Measurements from ENCODE around the gene FAAH2.
"Not testable (repeated sequence)": the region's sequence is repeated elsewhere in the genome, so short reads cannot be mapped to it uniquely, and the experiment has no call there.

The FAAH2 gene

GRCh38 chrX:57289089-57289488 lies 2.6 kb downstream of the FAAH2 start:
- no peak overlapping the region for H3K4me3 ChIP-seq (ENCODE audit: low read length in 2 of 2)
- H3K36me3 ChIP-seq (ENCODE audit: control insufficient read depth in 2 of 2, insufficient read depth in 2 of 2, low read length in 2 of 2) = no peaks in the 10 kb centered on the region
- H3K4me1 ChIP-seq (ENCODE audit: control insufficient read depth, insufficient read depth, low read length) = no peaks in the 10 kb centered on the region
- no peak overlapping the region for H3K9ac ChIP-seq (ENCODE audit: low read length in 2 of 2)
- no peak overlapping the region for H3K27ac ChIP-seq (ENCODE audit: low read length)
- no peaks in the 10 kb centered on the region for H3K9me3 ChIP-seq (ENCODE audit: control insufficient read depth in 2 of 2, low read length in 2 of 2)
- H3K27me3 ChIP-seq (ENCODE audit: control insufficient read depth in 1 of 2, insufficient read depth in 2 of 2, low read length in 2 of 2) = no peaks in the 10 kb centered on the region

DNA sequence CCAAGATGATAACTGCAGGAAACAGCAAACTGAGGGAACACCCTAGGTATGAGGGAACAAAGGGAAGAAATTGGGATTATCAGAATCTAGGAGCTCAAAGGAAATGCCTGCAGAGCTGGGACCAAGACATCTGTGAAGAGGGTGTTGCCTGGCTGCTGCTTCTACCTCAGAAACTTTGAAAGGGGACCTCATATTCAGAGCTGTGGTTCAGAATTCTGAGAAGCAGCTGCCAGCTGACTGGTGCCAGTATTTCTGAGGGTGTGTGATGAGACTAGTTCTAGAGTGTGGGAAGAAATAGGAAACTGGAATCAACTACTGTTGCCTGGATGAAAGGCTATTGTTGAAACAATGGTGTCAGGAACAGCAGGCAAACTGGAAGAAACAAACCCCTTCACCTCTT lies 8.5 kb downstream of the FAAH2 start:
- no peaks in the 10 kb centered on the region for H3K36me3 ChIP-seq (ENCODE audit: control insufficient read depth in 2 of 2, insufficient read depth in 2 of 2, low read length in 2 of 2)
- no peaks in the 10 kb centered on the region for H3K9me3 ChIP-seq (ENCODE audit: control insufficient read depth in 2 of 2, low read length in 2 of 2)
- H3K27me3 ChIP-seq (ENCODE audit: control insufficient read depth in 1 of 2, insufficient read depth in 2 of 2, low read length in 2 of 2) = no peaks in the 10 kb centered on the region
- no peak overlapping the region for H3K4me3 ChIP-seq (ENCODE audit: low read length in 2 of 2)
- no peak overlapping the region for H3K27ac ChIP-seq (ENCODE audit: low read length)
- no peak overlapping the region for H3K9ac ChIP-seq (ENCODE audit: low read length in 2 of 2)
- H3K4me1 ChIP-seq (ENCODE audit: control insufficient read depth, insufficient read depth, low read length) = no peaks in the 10 kb centered on the region

DNA sequence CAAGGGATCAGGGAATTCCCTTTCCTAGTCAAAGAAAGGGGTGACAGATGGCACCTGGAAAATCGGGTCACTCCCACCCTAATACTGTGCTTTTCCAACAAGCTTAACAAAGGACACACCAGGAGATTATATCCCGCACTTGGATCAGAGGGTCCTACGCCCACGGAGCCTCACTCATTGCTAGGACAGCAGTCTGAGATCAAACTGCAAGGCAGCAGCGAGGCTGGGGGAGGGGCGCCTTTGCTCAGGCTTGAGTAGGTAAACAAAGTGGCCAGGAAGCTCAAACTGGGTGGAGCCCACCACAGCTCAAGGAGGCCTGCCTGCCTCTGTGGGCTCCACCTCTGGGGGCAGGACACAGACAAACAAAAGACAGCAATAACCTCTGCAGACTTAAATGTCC lies 9.2 kb downstream of the FAAH2 start:
- H3K4me3 ChIP-seq (ENCODE audit: low read length in 2 of 2); H3K9ac ChIP-seq (ENCODE audit: low read length in 2 of 2); H3K9me3 ChIP-seq (ENCODE audit: control insufficient read depth in 2 of 2, low read length in 2 of 2); H3K4me1 ChIP-seq (ENCODE audit: control insufficient read depth, insufficient read depth, low read length); H3K27ac ChIP-seq (ENCODE audit: low read length); H3K36me3 ChIP-seq (ENCODE audit: control insufficient read depth in 2 of 2, insufficient read depth in 2 of 2, low read length in 2 of 2); H3K27me3 ChIP-seq (ENCODE audit: control insufficient read depth in 1 of 2, insufficient read depth in 2 of 2, low read length in 2 of 2): not testable (repeated sequence)

DNA sequence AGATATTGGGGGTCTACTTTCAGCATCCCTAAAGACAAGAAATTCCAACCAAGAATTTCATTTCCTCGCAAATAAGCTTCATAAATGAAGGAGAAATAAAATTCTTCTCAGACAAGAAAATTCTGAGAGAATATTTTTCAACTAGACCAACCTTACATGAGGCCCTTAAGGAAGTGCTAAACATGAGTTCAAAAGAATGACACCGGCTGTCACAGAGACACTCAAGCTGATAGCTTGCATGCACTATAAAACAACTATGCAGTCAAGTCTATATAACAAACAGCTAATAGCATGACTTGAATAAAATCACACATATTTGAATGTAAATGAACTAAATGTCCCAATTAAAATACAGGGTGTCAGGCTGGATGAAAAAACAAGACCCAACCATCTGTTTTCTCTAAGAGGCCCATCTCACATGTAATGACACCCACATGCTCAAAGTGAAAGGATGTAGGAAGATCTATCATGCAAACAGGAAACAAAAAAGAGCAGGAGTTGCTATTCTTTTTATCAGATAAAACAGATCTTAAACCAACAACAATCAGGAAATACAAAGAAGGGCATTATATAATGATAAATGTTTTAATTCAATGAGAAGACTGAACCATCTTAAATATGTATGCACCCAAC lies 27.2 kb downstream of the FAAH2 start:
- H3K27me3 ChIP-seq (ENCODE audit: control insufficient read depth in 1 of 2, insufficient read depth in 2 of 2, low read length in 2 of 2) = no peaks in the 10 kb centered on the region
- H3K4me3 ChIP-seq (ENCODE audit: low read length in 2 of 2) = no peak overlapping the region
- peaks cover 0 to 3% of the 10 kb centered on the region in 2 donors for H3K9me3 ChIP-seq (ENCODE audit: control insufficient read depth in 2 of 2, low read length in 2 of 2)
- H3K9ac ChIP-seq (ENCODE audit: low read length in 2 of 2) = no peak overlapping the region
- H3K36me3 ChIP-seq (ENCODE audit: control insufficient read depth in 2 of 2, insufficient read depth in 2 of 2, low read length in 2 of 2) = no peaks in the 10 kb centered on the region
- no peaks in the 10 kb centered on the region for H3K4me1 ChIP-seq (ENCODE audit: control insufficient read depth, insufficient read depth, low read length)
- no peak overlapping the region for H3K27ac ChIP-seq (ENCODE audit: low read length)

DNA sequence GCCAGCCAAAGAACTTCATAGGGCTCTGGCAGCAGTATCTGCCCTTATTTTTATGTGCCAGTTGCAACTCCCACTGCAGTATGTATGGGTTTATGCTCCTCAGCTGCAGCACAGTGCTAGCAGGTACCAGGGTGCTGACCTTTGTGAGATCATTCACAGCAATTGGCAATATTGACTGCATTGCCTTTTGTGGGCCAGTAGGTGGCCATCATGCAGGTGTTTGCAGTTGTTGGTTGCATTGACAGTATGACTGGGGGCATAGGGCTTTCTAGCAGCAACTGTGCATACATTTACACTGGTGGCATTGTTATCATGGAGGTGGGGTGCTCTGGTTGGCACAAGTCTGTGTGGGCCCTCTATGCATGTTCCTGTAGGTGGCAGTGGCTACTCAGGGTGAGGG lies 42.5 kb downstream of the FAAH2 start:
- Histone ChIP-seq H3K9me3 (ENCODE audit: control insufficient read depth in 2 of 2, low read length in 2 of 2) (no peaks in the 10 kb centered on the region), H3K27ac (ENCODE audit: low read length) (no peak overlapping the region), H3K4me1 (ENCODE audit: control insufficient read depth, insufficient read depth, low read length) (no peaks in the 10 kb centered on the region), H3K27me3 (ENCODE audit: control insufficient read depth in 1 of 2, insufficient read depth in 2 of 2, low read length in 2 of 2) (peaks cover 0 to 8% of the 10 kb centered on the region in 2 donors), H3K4me3 (ENCODE audit: low read length in 2 of 2) (no peak overlapping the region), H3K9ac (ENCODE audit: low read length in 2 of 2) (no peak overlapping the region), H3K36me3 (ENCODE audit: control insufficient read depth in 2 of 2, insufficient read depth in 2 of 2, low read length in 2 of 2) (no peaks in the 10 kb centered on the region)

DNA sequence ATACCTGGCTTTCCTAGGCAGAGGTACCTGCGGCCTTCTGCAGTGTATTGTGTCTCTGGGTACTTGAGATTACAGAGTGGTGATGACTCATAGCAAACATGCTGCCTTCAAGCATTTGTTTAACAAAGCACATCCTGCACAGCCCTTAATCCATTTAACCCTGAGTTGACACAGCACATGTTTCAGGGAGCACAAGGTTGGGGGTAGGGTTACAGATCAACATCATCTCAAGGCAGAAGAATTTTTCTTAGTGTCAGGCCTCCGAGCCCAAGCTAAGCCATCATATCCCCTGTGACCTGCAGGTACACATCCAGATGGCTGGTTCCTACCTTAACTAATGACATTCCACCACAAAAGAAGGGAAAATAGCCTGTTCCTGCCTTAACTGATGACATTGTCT lies 49.3 kb downstream of the FAAH2 start:
- H3K4me1 ChIP-seq (ENCODE audit: control insufficient read depth, insufficient read depth, low read length); H3K36me3 ChIP-seq (ENCODE audit: control insufficient read depth in 2 of 2, insufficient read depth in 2 of 2, low read length in 2 of 2); H3K9me3 ChIP-seq (ENCODE audit: control insufficient read depth in 2 of 2, low read length in 2 of 2); H3K9ac ChIP-seq (ENCODE audit: low read length in 2 of 2); H3K27me3 ChIP-seq (ENCODE audit: control insufficient read depth in 1 of 2, insufficient read depth in 2 of 2, low read length in 2 of 2); H3K27ac ChIP-seq (ENCODE audit: low read length); H3K4me3 ChIP-seq (ENCODE audit: low read length in 2 of 2): not testable (repeated sequence)

GRCh38 chrX:57353472-57354132 lies 67.1 kb downstream of the FAAH2 start:
- Histone ChIP-seq H3K9me3 (ENCODE audit: control insufficient read depth in 2 of 2, low read length in 2 of 2) (no peaks in the 10 kb centered on the region), H3K27ac (ENCODE audit: low read length) (no peak overlapping the region), H3K4me3 (ENCODE audit: low read length in 2 of 2) (no peak overlapping the region), H3K36me3 (ENCODE audit: control insufficient read depth in 2 of 2, insufficient read depth in 2 of 2, low read length in 2 of 2) (no peaks in the 10 kb centered on the region), H3K4me1 (ENCODE audit: control insufficient read depth, insufficient read depth, low read length) (no peaks in the 10 kb centered on the region), H3K9ac (ENCODE audit: low read length in 2 of 2) (no peak overlapping the region), H3K27me3 (ENCODE audit: control insufficient read depth in 1 of 2, insufficient read depth in 2 of 2, low read length in 2 of 2) (no peaks in the 10 kb centered on the region)

DNA sequence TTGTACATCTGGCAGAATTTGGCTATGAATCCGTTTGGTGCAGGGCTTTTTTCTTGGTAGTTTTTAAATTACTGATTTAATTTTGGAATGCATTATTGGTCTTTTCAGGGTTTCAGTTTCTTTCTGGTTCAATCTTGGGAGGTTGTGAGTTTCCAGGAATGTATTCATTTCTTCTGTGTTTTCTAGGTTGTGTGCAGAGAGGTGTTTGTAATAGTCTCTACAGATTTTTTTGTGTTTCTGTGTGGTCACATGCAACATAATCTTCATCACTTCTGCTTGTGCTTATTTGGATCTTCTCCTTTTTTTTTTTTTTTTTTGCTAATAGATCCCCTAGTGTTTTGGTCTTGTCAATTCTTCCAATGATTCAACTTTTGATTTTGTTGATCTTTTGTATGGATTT lies 77.6 kb downstream of the FAAH2 start:
- H3K9ac ChIP-seq (ENCODE audit: low read length in 2 of 2) = no peak overlapping the region
- H3K27me3 ChIP-seq (ENCODE audit: control insufficient read depth in 1 of 2, insufficient read depth in 2 of 2, low read length in 2 of 2) = peaks cover 0 to 2% of the 10 kb centered on the region in 2 donors
- H3K4me3 ChIP-seq (ENCODE audit: low read length in 2 of 2) = no peak overlapping the region
- no peaks in the 10 kb centered on the region for H3K9me3 ChIP-seq (ENCODE audit: control insufficient read depth in 2 of 2, low read length in 2 of 2)
- H3K4me1 ChIP-seq (ENCODE audit: control insufficient read depth, insufficient read depth, low read length) = no peaks in the 10 kb centered on the region
- no peaks in the 10 kb centered on the region for H3K36me3 ChIP-seq (ENCODE audit: control insufficient read depth in 2 of 2, insufficient read depth in 2 of 2, low read length in 2 of 2)
- no peak overlapping the region for H3K27ac ChIP-seq (ENCODE audit: low read length)

DNA sequence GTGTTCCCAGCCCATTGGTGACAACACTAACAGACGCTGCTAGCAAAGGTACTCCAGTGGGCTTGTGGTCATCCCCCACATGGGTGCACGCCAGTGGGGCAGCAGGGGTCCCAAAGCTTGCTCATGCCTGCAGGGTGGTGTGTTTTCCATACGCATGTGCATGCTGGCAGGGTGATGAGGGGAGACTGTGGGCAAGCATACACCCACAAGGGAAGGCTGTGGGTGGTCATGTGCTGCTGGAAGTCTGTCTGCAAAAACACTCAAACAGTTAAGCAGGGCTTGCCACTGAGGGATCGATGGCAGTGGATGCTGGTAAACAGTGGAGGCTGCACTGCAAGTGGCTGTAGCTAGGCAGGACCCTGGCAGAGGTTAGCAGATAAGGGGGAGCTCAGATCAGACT lies 79.9 kb downstream of the FAAH2 start:
- Histone ChIP-seq H3K4me1 (ENCODE audit: control insufficient read depth, insufficient read depth, low read length) (no peaks in the 10 kb centered on the region), H3K27me3 (ENCODE audit: control insufficient read depth in 1 of 2, insufficient read depth in 2 of 2, low read length in 2 of 2) (peaks cover 0 to 2% of the 10 kb centered on the region in 2 donors), H3K36me3 (ENCODE audit: control insufficient read depth in 2 of 2, insufficient read depth in 2 of 2, low read length in 2 of 2) (no peaks in the 10 kb centered on the region), H3K9ac (ENCODE audit: low read length in 2 of 2) (no peak overlapping the region), H3K4me3 (ENCODE audit: low read length in 2 of 2) (no peak overlapping the region), H3K9me3 (ENCODE audit: control insufficient read depth in 2 of 2, low read length in 2 of 2) (no peaks in the 10 kb centered on the region), H3K27ac (ENCODE audit: low read length) (no peak overlapping the region)

- no peak overlapping the region for H3K4me3 ChIP-seq (ENCODE audit: low read length in 2 of 2)
- H3K36me3 ChIP-seq (ENCODE audit: control insufficient read depth in 2 of 2, insufficient read depth in 2 of 2, low read length in 2 of 2) = no peaks in the 10 kb centered on the region
- peaks cover 0 to 2% of the 10 kb centered on the region in 2 donors for H3K27me3 ChIP-seq (ENCODE audit: control insufficient read depth in 1 of 2, insufficient read depth in 2 of 2, low read length in 2 of 2)
- H3K9ac ChIP-seq (ENCODE audit: low read length in 2 of 2) = no peak overlapping the region
- H3K27ac ChIP-seq (ENCODE audit: low read length) = no peak overlapping the region
- no peaks in the 10 kb centered on the region for H3K4me1 ChIP-seq (ENCODE audit: control insufficient read depth, insufficient read depth, low read length)
- H3K9me3 ChIP-seq (ENCODE audit: control insufficient read depth in 2 of 2, low read length in 2 of 2) = no peaks in the 10 kb centered on the region
Observed at GRCh38 chrX:57367649-57368048, 81.1 kb downstream of the FAAH2 start.

DNA sequence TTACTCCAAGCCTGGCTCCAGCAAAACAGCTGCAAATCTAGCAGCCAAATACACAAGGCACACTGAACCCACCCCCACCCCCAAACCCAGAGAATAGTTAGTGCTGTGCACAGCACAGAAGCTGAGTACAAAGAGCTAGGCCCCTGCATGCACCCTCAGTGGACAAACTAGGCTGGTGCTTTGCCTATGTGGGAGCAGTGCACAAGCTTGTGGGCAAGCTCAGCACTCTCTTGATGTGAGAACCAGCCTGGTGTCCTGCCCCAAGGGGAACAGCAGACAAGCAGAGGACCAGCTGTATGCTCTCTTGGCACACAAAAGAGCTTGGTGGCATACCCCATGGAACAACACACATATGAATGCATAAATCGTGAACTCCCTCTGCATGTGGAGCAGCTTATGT lies 81.7 kb downstream of the FAAH2 start:
- Histone ChIP-seq H3K36me3 (ENCODE audit: control insufficient read depth in 2 of 2, insufficient read depth in 2 of 2, low read length in 2 of 2) (no peaks in the 10 kb centered on the region), H3K9me3 (ENCODE audit: control insufficient read depth in 2 of 2, low read length in 2 of 2) (no peaks in the 10 kb centered on the region), H3K4me3 (ENCODE audit: low read length in 2 of 2) (no peak overlapping the region), H3K27me3 (ENCODE audit: control insufficient read depth in 1 of 2, insufficient read depth in 2 of 2, low read length in 2 of 2) (peaks cover 0 to 2% of the 10 kb centered on the region in 2 donors), H3K9ac (ENCODE audit: low read length in 2 of 2) (no peak overlapping the region), H3K27ac (ENCODE audit: low read length) (no peak overlapping the region), H3K4me1 (ENCODE audit: control insufficient read depth, insufficient read depth, low read length) (no peaks in the 10 kb centered on the region)
